Measurements from ENCODE around the gene USP46. TPM values are rescaled to one million over a fixed set of nuclear protein-coding genes. Genes with fewer than 3 reads are reported as not detected.

USP46 gene
- total RNA-seq, 1 donor from 2014 or later = 7.5 TPM

DNA sequence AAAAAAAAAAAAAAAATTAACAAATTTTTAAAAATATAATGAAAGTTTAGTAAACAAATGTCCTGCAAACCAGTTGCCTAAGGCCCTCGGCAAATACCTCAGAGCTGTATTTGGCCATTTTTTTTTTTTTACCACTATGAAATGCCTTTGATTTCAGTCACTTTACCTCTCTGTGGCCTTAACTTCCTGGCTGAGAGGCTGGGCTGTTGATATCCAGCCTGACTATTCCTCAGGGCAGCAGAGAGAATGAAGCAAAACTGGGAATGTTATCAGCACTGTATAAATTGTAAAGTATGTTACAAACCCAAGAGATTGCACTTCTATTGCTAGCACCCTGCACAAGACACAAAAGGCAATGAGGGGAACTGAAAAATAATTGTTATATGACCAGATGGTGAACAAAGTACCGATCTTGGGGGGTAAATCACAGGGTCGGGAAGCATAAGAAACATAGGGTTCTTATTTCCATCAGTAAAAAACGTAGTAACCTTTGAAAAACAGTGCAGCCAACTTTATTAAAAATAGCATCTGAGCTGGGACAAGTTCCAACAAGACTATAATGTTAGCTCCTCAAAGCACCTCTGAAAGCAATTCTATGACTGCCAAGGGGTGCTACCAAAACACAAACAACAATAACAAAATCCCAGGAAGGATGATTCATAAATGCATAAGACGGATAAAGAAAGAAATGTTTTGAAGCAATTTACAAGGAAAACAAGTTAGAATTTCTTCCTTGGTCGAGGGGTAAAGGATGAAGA, 18.1 kb downstream of the USP46 start:
- peaks cover 0 to 36% of the 10 kb centered on the region in 2 donors for H3K4me1 ChIP-seq
- no peaks in the 10 kb centered on the region for H3K36me3 ChIP-seq
- H3K9me3 ChIP-seq = no peaks in the 10 kb centered on the region
- no peaks in the 10 kb centered on the region for H3K27me3 ChIP-seq
- intact Hi-C loops (cut with DNase I) = loop anchor here (5.0 to 10.0 kb wide), 2 partner anchors 71 to 1634 kb away; no protein-coding TSS in a partner anchor
- peak overlapping the region; percentile 63 to 65 for H3K27ac ChIP-seq
- no peak for DNase-seq (ENCODE audit: low spot score in 2 of 2)
- TF ChIP-seq, protein P1, sequence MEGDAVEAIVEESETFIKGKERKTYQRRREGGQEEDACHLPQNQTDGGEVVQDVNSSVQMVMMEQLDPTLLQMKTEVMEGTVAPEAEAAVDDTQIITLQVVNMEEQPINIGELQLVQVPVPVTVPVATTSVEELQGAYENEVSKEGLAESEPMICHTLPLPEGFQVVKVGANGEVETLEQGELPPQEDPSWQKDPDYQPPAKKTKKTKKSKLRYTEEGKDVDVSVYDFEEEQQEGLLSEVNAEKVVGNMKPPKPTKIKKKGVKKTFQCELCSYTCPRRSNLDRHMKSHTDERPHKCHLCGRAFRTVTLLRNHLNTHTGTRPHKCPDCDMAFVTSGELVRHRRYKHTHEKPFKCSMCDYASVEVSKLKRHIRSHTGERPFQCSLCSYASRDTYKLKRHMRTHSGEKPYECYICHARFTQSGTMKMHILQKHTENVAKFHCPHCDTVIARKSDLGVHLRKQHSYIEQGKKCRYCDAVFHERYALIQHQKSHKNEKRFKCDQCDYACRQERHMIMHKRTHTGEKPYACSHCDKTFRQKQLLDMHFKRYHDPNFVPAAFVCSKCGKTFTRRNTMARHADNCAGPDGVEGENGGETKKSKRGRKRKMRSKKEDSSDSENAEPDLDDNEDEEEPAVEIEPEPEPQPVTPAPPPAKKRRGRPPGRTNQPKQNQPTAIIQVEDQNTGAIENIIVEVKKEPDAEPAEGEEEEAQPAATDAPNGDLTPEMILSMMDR (IDR thresholded peaks at IDR 0.05) = no peak
- H3K4me3 ChIP-seq = peak overlapping the region; percentile 4 to 7

DNA sequence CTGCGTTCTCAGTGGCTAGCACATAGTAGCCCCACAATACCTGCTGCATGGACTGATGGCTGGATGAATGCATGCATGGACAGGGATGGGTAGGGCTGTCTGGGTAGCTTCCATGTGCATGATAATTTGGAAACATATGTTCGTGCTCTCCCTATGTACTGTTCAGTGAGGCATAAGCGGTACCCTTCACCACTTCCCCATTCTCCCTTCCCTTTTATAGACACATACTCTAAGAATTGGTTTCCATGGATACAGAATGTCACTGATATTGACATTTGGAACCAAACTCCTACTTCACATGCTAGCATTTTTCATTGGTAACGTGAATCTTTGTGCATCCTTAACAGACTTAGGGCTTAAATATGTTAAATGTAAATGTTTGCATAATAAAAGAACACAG, 20.4 kb downstream of the USP46 start:
- intact Hi-C loops (cut with DNase I) = no loop called here
- Histone ChIP-seq H3K27me3 (no peaks in the 10 kb centered on the region), H3K36me3 (no peaks in the 10 kb centered on the region), H3K4me3 (no peak overlapping the region), H3K9me3 (no peaks in the 10 kb centered on the region), H3K4me1 (peaks cover 0 to 40% of the 10 kb centered on the region in 2 donors), H3K27ac (no peak overlapping the region)
- TF ChIP-seq, protein P1 (IDR thresholded peaks at IDR 0.05) = no peak
- DNase-seq (ENCODE audit: low spot score in 2 of 2) = no peak

DNA sequence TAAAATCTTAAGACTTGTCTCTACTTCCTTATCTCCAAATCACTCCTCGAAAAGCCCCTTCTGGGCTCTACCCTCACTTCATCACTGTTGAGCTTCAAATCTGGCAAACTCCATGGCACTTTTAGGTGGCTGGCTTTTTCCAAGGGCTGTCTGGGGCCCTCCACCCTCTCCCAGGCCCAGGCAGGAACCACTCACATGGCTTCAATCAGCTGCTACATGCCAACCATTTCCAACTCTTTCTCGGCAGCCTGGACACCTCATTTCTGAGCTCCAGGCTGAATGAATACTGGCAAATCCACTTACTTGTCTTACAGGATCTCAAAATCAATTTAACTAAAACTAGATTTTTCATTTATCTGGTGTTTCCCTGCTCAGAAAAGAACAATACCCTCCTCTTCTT, 22.0 kb downstream of the USP46 start:
- H3K27ac ChIP-seq = no peak overlapping the region
- H3K4me3 ChIP-seq = no peak overlapping the region
- no peaks in the 10 kb centered on the region for H3K27me3 ChIP-seq
- intact Hi-C loops (cut with DNase I) = no loop called here
- DNase-seq (ENCODE audit: low spot score in 2 of 2) = no peak
- TF ChIP-seq, protein P1 (IDR thresholded peaks at IDR 0.05) = no peak
- peaks cover 0 to 26% of the 10 kb centered on the region in 2 donors for H3K4me1 ChIP-seq
- H3K36me3 ChIP-seq = no peaks in the 10 kb centered on the region
- H3K9me3 ChIP-seq = no peaks in the 10 kb centered on the region

DNA sequence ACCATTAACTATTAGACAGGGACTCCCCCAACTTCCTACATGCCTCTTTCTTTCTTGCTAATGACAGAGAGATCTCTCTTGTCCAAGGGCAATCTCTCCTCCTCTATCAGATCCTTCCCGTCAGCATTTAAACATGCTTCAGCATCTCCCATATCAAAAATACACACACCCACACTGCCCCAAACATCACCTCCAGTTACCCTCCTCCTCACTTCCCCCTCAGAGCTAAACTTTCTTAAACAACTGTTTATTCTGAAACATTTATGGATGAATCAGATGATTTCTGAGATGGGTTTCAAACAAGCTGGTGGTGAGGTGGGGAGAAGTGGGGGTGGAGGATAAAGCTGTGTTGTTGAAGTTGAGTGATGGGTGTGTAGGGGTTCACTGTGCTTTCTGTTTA, 23.5 kb downstream of the USP46 start:
- no peaks in the 10 kb centered on the region for H3K27me3 ChIP-seq
- peaks cover 0 to 15% of the 10 kb centered on the region in 2 donors for H3K4me1 ChIP-seq
- TF ChIP-seq, protein P1 (IDR thresholded peaks at IDR 0.05) = no peak
- no peak overlapping the region for H3K4me3 ChIP-seq
- no peak overlapping the region for H3K27ac ChIP-seq
- no peak for DNase-seq (ENCODE audit: low spot score in 2 of 2)
- no peaks in the 10 kb centered on the region for H3K9me3 ChIP-seq
- intact Hi-C loops (cut with DNase I) = no loop called here
- H3K36me3 ChIP-seq = no peaks in the 10 kb centered on the region

DNA sequence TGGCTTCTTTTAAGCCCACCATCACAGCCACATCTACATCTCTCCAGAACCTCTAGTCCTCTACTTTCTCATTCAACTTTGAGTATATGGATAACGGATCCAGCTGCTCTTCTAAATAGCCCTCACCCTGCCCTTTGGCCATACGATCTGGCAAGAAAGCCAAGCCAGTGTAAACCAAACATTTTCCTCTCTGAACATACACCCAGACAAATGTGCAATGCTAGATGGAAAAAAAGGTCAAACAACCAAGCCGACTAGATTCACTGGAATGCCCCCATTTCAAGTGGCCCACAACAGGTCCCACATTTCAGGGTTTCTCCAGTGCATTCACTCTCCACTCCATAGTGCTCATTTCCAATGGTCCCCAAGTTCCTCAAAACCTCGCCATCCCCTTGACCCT, 24.0 kb downstream of the USP46 start:
- H3K4me3 ChIP-seq = no peak overlapping the region
- H3K36me3 ChIP-seq = no peaks in the 10 kb centered on the region
- no peak overlapping the region for H3K27ac ChIP-seq
- peaks cover 0 to 10% of the 10 kb centered on the region in 2 donors for H3K4me1 ChIP-seq
- no peaks in the 10 kb centered on the region for H3K27me3 ChIP-seq
- H3K9me3 ChIP-seq = no peaks in the 10 kb centered on the region
- no peak for DNase-seq (ENCODE audit: low spot score in 2 of 2)
- TF ChIP-seq, protein P1 (IDR thresholded peaks at IDR 0.05) = no peak
- intact Hi-C loops (cut with DNase I) = no loop called here
